Activated naive CD4-positive, alpha-beta T cell (primary cell): ENCODE results near the gene GLYATL3.

Experiments
- DNase-seq, 4 experiments: peaks; one replicate each; lab custom pipeline; 2025; lab: John Stamatoyannopoulos, UW

Gene GLYATL3

DNA sequence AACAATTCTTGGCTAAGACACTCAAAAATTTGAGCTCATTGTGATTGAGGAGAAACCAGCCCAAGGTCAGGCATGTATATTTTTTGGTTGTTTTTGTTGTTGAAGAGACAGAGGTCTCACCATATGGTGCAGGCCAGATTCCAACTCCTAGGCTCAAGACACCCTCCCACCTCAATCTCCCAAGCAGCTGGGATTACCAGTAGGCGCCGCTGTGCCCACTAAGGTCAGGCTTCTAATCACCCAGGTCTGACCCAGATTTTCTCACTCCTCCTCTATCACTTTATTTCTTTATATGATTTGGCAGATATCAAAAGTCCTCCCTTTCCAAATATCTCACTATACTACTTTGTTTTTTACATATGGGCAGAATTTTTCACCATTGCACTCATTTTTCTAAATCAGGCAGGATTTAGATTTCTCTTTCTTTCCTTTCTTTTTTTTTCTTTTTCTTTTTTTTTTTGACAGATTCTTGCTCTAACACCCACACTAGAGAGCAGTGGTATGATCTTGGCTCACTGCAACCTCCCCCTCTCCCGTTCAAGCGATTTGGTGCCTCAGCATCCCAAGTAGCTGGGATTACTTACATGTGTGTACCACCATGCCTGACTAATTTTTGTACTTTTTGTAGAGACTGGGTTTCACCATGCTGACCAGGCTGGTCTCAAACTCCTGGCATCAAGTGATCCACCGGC is 49.0 kb downstream of the GLYATL3 start:
- no peak for DNase-seq

DNA sequence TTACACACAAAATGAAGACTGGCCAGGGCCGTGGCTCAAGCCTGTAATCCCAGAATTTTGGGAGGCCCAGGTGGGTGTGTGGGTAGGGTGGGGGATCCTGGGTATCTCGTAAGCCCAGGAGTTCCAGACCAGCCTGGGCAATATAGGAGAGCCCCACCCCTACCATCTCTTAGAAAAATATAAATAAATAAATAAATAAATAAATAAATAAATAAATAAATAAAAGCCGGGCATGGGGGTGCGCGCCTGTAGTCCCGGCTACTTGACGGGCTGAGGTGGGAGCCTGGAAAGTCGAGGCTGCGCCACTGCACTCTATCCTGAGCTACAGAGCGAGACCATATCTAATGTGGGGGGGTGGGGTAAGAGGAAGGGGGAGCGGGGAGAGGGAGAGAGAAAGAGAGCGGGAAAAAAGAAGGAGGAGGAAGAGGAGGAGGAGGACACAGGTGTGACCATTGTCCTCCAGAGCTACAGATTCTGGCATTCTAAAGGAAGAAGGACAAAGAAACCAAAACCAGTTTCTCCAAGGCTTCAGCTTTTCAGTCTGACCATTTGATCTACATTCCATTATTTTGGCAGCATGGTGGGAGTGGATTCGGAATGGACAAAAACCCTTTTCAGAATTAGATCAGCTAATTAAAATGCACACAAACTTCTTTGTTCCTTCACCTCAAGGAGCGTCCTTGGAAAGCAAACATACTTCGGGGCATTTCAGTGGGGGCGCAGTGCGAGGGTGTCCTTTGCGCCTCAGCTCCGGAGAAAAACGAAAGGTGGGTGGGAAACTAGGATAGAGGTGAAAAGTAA is 50.2 kb downstream of the GLYATL3 start:
- DNase-seq, result no peak

DNA sequence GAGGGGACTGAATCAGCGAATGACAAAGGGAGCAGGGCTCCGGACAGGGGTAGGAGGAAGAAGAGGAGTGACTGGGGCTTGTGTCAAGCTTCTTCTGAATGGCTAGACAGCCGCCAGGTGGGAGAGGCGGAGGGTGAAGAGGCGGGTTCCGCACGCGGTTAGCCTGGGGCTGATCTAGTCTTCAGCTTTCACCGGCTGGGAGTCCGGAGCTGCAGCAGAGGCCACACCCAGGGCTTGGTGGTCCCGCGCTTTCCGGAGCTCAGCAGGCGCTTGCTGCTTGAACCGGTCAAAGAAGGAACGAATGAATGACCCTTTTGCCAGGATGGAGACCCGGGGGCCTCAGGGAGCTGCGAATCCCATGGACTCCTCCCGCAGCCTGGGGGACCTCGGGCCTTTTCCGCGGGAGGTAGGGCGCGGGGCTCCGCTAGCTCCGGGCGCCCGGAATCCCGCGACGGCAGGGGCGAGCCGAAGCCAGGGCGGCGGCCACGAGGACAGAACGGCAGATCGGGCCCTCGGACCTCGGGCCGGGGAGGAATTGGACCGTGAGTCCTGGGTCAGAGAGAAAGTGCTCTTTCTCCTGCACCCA is 50.9 kb downstream of the GLYATL3 start, which contains the start of gene C6orf141:
C6orf141 (plus strand) TSS at position 177 of the 586 bp plus-strand sequence; CDS start at position 302, 125 bp downstream.
- peak in 1 of 4 experiments; percentile 0 for DNase-seq

DNA sequence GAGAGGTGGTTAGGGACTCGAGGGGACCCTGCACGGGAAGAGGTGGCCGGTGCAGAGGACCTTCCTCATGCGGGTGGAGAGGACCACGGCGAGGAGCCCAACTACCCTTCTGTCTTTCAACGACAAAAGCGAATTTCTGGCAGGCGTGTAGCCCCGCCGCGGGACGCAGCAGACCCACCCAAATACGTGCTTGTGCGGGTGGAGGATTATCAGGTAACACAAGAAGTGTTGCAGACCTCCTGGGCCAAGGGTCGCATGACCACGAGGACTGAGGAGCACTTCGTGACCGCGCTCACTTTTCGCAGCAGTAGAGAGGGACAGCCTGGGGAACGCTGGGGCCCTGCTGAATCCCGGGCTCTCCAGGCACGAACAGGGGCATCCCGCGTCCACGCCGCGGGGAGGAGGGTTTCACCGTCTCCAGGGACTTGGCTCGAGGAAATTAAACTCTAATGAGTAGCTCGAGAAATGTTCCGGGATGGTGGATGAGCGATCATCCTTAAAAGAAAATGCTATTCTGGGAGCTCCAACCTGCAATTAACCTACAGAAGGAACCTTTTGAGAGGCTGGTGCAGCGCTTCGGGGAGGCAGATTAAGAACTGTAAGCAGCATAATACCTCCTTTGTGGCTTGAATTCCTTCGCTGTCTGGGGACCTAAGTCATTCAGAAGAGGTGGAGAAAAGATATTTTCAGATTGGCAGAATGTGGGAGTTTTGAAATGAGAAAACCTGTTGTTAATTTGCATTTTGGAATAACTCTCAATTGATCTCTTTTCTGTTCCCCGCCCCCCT is 51.5 kb downstream of the GLYATL3 start:
- DNase-seq, result peak in 1 of 4 experiments; percentile 1

DNA sequence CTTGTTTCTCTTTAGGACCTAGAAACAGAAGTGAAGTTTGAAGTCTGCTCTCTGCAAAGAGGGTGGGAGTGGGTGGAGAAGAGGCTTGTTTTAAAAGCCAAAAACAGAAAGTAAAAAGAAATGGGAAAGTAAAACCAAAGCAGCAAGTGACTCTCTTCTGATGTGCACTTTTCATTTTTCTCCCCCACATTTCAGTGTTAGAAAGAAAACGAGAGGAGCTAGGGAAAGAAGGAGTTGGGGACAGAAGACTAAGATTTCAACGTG is 52.1 kb downstream of the GLYATL3 start:
- no peak for DNase-seq

DNA sequence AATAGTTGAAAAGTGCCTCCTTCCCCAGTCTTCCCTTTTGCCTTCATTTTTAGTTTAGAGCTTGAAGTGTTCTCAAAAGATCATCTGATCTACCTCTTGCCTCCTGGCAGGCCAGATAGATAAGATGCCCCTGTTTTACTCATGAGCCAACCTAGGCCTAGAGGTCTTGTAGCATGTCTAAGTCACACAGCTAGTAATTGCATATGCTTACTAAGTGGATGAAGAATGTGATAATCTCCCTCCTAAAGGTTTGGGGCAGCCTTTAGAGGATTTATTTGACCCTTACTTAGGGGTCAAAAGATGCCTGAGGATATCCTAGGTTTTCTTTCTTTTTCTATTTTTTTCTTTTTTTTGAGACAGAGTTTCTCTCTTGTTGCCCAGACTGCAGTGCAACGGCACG is 52.9 kb downstream of the GLYATL3 start:
- no peak for DNase-seq

DNA sequence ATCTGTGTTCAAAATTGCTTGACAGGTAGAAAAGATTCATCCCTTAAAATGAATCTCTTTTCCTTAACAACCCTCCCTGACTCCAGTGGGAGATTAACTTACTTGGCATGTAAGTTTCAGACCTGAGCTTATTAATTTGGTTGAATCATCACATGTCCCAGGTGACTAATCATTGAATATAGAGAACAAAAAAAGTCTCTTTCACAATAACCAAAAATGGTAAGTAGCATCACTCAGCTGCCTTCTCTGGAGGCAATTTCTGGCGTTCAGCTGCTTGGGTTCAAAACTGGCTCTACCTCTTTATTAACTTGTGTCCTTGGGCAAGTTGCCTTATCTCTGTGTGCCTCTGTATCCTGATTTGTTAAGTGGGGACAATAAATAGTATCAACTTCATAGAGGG is 53.7 kb downstream of the GLYATL3 start:
- DNase-seq, result no peak

DNA sequence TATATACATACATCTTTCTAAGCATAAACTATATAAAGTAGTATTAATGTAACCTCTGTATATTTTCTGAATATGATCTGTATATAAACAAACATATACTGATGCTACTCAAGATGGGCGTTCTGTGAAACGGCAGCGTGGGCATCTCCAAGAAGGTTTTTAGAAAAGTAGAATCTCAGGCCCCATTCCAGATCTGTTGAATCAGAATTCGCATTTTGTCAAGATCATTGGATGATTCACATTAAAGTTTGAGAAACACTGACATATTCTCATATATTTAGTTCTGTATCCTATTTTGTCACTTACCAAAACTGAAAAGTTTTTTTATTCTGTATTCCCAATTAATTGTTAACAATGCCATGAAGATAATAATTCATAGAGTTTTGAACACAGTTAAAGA is 56.2 kb downstream of the GLYATL3 start:
- DNase-seq, result no peak

DNA sequence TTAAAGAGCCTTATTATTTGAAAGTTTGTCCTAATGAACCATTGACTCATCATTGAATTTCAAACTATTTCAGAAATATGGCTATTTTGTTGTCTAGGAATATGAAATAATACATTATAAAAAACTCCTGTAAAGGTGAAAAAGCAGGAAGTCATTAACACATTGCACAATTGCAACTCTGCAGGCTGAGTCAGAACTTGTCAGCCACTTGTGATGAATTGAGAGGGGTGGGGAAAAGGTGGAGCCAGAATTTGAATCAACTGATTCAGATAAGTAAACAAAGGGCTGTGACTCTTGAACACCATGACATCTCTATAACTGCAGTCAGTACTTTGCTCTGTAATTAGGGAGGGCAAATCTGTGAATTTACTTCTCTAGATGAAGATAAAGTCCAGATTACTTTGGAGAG is 56.7 kb downstream of the GLYATL3 start:
- no peak for DNase-seq

DNA sequence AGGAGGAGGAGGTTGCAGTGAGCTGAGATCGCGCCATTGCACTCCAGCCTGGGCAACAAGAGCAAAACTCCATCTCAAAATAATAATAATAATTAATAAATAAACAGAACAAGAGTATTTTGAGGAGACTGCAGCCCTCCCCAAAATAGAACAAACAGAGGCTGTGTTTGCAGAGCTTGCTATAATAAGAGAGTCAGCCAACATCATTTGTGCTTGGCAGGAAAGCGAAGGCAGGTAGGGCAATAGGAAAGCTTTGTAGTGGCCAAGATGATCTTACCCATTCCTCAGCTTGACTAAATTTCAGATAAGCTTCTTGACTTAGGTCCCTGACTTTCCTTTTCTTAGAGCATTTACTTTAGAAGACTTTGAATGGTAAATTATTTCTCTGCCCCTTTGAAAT is 57.5 kb downstream of the GLYATL3 start:
- no peak for DNase-seq

DNA sequence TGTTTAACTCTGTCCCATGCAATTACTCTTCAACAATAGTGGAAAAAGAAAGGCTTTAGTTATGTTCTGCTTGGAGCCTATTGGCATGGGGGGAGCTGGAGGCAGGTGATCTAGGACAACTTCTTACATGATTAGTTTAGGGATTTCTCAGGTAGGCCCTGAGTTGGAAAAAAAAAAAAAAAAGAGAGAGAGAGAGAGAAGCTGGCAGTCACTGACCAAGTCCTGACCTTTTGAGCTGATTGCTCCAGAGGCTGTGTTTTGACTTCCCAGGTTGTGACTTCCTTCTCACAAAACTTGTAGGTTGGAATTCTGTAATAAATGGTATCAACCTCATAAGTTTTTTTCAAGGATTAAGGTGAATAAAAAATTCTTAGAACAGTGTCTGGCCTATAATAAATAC is 58.5 kb downstream of the GLYATL3 start:
- DNase-seq, result no peak

DNA sequence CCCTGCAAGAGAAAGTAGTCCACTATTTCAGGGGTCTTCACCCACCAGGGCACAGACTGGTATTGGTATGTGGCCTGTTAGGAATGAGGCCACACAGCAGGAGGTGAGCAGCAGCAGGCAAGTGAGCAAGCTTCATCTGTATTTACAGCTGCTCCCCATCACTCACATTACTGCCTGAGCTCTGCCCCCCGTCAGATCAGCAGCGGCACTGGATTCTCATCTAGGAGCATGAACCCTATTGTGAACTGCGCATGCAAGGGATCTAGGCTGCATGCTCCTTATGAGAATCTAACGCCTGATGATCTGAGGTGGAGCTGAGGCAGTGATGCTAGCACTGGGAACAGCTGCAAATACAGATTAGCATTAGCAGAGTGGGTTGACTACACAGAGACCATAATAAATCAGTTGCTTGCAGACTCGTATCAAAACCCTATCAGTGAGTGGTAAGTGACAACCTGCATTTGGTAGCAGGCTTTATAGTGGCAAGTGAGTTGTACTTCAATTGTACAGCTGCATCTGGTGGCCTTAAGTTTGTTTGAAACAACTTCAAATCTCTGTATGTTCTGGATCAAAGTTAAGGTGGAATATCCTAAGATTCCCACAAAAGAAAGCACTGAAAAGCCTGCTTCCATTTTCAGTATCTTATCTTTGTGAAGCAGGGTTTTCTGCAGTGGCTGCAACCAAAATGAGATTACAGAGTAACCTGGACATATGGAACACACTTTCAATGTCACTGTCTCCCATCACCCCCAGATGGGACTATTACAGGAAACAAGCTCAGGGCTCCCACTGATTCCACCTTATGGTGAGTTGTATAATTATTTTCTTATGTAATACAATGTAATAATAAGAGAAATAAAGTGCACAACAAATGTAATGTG is 63.5 kb downstream of the GLYATL3 start:
- no peak for DNase-seq

DNA sequence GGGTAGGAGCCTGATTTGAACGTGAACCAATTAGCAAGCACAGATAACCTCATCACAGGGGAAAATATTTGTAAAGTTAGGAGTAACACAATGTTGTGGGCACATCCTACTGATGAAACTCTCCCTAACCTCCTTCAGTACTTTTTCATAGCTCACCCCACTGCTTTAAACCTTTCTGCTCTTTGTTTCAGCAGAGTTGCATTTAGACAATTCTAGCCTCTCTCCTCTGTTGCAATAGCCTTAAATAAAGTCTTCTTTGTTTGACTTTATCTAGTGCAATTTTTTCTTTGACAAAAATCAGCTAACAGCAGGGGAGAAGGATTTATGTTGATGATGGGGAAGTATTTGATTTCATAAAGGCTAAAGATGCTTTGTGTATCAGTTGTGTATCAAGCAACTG is 64.8 kb downstream of the GLYATL3 start:
- no peak for DNase-seq

DNA sequence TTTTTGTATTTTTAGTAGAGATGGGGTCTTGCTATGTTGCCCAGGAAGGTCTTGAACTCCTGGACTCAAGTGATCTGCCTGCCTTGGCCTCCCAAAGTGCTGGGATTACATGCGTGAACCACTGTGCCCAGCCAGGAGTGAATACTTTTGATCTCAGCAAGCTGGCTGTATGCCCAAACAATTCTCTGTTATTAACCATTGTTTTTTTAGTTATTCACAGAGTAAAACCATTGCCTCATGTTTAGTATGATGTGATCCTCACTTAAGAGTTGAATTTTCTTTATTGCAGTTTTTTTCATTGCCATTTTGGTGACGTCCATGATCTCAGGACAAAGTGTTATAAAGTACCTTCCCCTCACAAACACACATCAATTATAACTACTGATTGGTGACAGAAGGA is 65.5 kb downstream of the GLYATL3 start:
- no peak for DNase-seq

DNA sequence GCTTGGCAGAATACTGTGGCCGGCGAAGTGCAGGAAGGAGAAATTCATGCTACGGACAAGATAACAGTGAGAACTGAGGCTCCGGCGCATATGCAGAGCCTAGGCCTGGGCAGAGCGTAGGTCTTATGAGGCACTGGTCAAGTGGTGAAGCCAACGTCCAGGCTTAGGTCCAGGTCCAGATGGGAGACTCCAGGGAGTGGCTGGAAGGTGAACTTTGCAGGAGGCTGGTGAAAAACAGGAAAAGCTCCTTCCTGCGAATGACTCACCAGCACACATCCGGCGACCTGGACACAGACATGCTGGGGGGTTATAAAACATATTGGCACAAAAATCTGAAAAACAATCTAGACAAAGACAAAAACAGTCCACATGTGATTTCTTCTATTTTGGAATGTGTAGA is 66.1 kb downstream of the GLYATL3 start:
- no peak for DNase-seq

DNA sequence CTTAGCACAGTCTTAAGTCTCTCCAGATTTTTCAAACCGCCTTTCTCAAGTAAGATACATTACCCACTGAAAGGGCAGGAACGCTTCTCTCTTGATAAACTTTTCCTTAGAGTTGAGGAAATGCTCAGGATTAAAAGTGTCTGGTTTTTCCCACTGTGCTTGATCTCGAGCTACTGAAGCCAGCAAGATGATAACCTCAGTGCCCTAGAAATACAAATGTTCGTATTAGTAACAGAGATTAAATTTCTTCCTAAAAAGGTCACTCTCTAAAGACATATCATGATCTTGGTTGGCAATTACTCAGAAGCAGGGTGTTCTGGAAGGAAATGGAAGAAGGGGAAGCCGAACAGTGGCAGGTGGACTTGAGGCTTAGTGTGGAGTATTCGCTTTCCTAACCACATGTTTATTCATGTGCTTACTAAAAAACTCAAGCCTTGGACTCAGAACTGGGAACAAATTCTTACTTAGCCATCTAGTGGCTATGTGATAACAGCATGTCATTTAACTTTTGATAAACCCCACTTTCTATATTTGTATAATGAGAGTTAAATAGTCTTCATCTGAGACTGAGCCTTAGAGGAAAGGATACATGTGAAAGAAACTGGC is 70.9 kb downstream of the GLYATL3 start:
- no peak for DNase-seq

DNA sequence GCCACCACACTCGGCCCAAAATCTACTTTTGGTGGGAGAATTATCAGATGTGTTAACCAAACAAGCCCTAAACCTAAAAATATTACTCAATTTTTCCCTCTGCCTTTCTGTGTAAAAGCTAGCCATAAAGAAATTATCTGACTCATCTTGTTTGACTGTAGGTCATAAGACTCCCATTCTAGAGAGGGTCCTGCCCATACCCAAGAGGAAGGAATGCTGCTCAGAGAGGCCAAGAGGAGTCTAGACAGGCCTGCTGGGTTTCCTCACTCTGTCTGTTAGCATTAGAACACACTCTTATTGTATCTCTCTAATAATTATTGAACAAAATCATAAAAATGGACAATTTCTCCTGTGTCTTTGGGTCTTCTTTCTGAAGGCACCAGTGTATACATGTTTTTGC is 76.9 kb downstream of the GLYATL3 start:
- DNase-seq, result no peak
